ENCODE data around the gene GDF15.

GDF15 gene

GRCh38 chr19:18432275-18433014 is 46.5 kb downstream of the GDF15 start:
- no peak for DNase-seq

GRCh38 chr19:18433015-18433691 is 47.2 kb downstream of the GDF15 start:
- no peak for DNase-seq

- DNase-seq, result no peak
Observed at GRCh38 chr19:18433735-18434398, 47.9 kb downstream of the GDF15 start.

GRCh38 chr19:18434411-18435175 is 48.6 kb downstream of the GDF15 start:
- DNase-seq, result no peak

- DNase-seq, result no peak
Observed at GRCh38 chr19:18435178-18435841, 49.4 kb downstream of the GDF15 start.

- DNase-seq, result peak in 1 of 2 experiments; percentile 33
Observed at GRCh38 chr19:18435842-18436670, 50.1 kb downstream of the GDF15 start.

- DNase-seq, result peak; percentile 68 to 81
Observed at GRCh38 chr19:18436671-18437490, 50.9 kb downstream of the GDF15 start.

- DNase-seq, result peak; percentile 30 to 49
Observed at GRCh38 chr19:18437491-18438330, 51.8 kb downstream of the GDF15 start, which contains the start of gene ISYNA1. TSS of gene ISYNA1 (minus strand) at chr19:18438133. CDS start at chr19:18437979, 154 bp downstream.

GRCh38 chr19:18438331-18439024 is 52.5 kb downstream of the GDF15 start:
- peak in 1 of 2 experiments; percentile 28 for DNase-seq
